SU-DHL-6 (cell line): ENCODE data around the gene ATXN7L1.

Experiments
- CTCF ChIP-seq: fragments of 200-600 bp; sonication (generic); IDR thresholded peaks from one replicate; pipeline ENCODE4 v1.5.1; 2017; ENCODE audit warnings: antibody characterized with exemption, mild to moderate bottlenecking, low read length, moderate library complexity; ENCODE audit not compliant: insufficient read depth, poor library complexity, severe bottlenecking
- EZH2phosphoT487 ChIP-seq: fragments of 200-600 bp; sonication (generic), shearing (Covaris generic); conservative IDR thresholded peaks from 2 replicates; pipeline ENCODE4 v1.6.1; 2018; ENCODE audit warnings: mild to moderate bottlenecking, antibody characterized with exemption, low read length, moderate library complexity, mixed read lengths

GRCh38 chr7:105775580-105775979, 100.8 kb downstream of the ATXN7L1 start:
- TF ChIP-seq CTCF (no peak), EZH2phosphoT487 (no peak)
